ENCODE measurements around the gene GRIK4.
"Not testable (repeated sequence)": the region's sequence is repeated elsewhere in the genome, so short reads cannot be mapped to it uniquely, and the experiment has no call there.

GRIK4 gene

DNA sequence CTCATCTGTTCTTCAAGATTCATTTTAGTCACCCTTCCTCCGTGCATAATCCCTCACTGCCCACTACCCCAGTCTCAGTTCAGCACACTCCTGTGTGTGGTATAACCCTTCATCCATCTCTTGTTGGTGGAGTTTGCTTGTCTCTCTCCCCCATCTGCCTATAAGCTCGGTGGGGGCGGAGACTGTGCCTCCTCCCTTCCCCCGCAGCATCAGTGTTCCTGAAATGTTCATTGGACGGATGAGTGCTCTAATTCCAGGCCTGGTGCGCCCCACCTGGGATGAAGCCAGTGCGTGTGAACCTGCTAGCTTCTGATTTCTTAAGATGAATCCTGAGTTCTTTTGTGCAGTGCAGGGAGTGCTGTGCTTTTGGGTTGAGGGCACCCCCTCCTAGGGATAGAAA is 100.0 kb downstream of the GRIK4 start:
- DNase-seq: no peak

DNA sequence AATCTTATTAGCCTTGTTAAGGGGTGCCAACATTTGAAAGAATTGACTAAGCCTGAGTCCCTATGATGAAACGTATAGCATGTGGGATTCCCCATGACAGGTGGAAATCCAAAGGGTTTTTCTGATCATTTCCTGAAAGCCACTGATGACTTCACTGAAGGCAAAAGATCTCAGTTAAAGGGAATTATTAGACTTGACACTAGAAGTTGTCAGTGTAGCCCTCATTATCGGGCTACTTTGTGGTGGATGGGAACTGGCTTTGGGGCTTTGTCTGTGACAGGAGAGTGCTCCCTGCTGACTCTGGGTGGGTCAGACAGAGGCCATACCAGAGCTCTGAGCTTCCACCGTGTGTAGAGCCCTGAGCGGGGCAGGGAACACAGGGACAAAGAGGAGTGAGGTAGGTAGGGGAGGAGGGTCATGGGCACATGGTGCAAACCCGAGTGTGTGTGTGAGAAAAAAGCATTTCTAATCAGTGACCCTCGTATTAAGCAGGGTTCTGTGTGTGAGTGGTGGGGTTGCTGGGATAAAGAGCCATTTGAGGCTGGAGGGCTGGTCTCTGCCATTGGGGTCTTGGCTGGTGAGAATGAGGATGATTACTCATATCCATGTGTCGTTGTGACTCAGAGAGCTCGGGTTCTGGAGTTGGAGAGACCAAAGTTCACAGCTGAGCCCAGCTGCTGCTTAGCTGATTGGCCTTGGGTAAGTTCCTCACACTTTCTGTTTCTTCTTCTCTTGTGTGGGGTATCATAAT is 101.1 kb downstream of the GRIK4 start:
- peak; percentile 88 for DNase-seq

DNA sequence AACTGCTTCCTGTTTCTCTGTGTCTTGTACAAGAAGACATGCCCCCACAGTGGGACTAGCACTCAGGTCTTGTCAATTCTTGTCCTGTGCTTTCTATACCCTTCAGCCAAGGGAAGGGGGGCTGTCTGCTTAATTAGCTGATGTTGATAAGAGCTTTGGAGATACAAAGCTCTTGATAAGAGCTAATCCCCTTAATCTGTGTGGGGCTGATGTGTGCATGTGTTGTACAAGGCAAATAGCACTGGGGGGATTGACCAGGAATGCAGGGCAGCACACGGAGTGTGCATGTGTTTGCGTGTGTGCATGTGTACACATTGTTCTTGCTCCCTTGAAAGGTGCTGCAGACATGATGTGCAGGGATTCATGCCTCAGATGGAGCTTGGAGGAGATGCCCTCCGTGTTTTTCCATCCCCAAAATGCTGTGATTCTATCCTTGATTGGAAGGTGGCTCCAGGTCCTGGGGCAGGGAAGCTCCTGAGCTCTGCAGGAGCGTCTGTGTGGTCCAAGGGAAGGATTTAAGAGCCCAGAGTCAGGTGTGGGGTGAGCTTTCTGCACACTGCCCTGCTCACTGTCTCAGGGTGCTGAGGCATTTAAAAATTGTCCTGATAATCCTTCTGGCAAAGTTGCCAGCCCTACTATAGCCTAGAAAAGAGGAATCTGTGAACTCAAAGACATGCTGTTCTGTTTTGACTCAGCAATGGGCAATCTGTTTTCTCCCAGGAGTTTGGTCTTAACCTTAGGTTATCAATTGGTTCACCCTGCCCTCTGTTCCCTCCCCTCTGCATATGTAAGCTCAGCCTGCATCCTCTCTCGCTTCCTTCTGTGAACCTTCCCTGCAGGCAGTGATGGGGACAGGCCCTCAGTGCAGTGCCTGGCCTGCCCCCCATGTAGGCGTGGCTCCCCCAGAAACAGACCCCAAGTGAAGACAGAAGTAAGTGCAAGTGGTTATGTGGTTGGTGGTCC is 102.0 kb downstream of the GRIK4 start:
- no peak for DNase-seq

DNA sequence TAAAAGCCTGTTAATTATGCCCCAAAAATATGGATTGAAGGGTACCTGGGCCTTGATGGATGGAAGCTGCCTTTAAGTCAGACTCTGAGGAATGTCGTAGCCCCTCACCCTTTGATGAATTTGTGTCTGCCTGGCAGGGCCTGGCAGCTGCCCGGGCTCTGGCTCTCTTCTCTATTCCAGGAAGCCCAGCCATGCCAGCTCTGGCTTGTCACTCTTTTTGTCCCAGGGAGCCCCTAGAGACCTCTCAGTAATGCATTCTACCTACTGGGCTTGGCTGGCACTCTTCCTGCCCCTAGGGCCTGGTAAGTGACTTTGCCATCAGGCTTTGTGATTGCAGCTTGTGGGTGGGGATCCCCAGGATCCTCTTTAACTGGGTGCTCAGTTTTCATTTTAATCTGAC is 103.8 kb downstream of the GRIK4 start:
- DNase-seq: no peak

DNA sequence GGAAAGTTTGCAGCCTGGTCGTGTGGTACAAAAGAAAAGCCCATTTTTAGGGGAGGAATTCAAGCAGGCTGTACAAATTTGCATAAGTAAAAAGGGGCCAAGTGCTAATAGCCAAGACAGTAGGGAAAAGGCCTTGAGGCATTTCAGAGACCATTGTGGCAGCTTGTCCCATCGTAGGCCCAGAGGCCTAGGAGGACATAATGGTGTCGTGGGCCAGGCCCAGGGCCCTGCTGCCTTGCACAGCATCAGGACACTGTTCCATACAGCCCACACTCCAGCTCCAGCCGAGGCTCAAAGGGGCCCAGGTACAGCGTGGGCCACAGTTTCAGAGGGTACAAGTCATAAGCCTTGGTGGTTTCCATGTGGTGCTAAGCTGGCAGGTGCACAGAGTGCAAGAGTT is 106.9 kb downstream of the GRIK4 start:
- no peak for DNase-seq

DNA sequence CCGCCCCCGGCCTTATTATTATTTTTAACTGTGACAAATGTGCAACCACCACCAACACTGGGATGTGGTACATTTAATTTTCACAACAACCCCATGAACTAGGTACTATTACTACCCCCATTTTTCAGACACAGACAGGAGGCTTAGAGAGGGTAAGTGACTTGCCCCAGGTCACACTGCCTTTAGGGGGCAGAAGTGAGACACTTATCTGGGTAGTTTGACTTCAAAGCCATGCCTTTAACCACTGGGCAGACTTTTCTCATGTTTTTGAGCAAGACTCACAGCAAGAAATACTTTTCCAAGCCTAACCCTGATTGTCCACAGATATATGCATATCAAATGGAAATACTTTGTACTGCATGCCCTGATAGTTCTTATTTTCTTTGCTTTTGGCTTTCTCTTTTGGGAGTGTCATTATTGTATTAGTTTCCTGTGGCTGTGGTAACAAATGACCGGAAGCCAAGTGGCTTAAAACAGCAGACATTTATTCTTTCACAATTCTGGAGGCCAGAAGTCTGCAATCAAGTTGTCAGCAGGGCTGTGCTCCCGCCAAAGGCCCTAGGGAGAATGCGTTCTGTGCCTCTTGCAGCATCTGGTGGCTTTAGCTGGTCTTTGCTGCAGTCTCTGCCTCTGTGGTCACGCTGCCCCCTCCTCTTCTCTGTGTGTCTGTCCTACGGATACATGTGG is 110.8 kb downstream of the GRIK4 start:
- DNase-seq: no peak

DNA sequence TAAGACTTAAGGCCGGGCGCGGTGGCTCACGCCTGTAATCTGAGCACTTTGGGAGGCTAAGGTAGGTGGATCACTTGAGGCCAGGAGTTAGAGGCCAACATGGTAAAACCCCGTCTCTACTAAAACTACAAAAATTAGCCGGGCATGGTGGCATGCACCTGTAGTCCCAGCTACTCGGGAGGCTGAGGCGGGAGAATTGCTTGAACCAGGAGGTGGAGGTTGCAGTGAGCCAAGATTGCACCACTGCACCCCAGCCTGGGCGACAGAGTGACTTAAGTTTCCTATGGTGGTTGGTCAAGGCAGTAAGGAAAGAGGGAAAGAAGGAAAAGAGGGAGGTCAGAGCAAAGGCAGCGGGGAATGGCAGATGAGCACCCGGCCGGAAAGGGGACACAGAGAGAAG is 113.4 kb downstream of the GRIK4 start:
- not testable (repeated sequence) for DNase-seq

DNA sequence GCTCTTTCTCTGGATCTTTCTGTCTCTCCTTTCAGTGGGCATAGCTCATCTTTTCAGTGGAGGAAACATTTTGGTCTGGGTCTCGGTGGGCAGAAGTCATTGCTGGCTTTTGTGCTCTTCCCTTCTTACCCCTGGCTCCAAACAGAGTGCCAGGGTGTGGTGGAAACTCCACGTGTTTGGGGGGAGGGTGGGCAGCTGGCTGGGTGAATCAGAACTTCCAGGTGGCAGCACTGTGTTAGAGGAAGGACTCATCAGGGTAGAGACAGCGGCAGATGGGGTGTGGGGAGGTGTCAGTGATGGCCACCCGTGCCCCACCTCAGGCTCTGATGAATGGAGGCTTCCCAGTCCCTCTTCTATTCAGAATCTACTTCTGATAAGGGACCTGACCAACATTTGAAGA is 114.0 kb downstream of the GRIK4 start:
- DNase-seq: no peak

DNA sequence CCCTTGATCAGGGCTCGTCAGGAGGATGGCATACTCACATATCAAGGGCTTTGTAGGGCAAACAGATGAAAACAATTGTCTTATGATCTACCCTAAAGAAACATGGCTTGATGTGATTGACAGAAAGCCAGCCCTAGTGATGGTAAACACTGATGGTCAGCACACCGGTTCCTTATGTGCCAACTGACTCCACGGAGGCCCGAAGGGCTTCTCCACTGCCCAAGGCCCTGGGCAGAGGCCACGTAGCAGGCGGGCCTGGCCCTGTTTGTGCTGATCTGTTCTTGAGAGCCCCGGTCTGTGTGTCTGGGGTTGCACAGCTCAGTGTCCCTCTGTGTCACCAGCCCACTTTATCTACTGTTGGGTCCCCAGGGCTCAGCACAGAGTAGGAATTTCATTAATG is 115.2 kb downstream of the GRIK4 start:
- no peak for DNase-seq

DNA sequence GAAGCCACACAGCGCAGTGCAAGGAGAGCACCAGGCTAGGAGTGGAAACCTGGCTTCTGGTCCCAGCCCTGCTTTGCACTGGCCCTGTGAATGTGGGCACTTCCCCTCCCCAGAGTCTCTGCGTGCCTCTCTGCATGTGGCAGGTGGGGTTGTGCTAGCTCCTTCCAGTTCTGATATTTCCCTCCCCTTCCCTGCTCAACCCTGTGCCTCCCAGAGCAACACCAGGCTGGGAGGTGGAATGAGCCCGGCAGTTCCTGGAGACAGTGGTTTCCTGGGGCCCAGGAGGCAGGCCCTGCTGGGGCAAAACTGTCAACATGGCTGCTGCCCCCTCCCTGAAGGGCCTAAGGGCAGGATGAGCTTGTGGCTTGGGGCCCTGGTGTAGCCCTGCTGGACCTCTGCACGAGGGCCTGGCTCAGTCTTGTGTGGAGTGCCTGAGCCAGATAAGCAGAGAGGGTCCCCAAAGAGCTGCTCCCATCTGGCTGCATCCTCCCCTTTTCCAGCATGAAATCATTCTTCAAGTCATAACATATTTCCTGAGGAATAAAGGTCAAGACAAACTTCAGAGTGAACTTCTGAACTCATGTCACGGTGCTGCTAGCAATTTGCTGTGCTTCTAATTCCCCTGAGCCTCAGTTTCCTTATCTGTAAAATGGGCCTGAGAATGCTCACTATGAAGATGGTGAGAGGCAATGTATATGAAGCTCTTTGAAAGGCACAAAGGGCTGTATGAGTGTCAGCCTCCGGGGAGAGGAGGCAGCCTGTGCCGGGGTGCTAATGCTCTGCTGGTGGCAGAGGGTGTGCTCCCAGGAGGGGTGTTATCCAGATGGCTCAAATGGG is 116.0 kb downstream of the GRIK4 start:
- no peak for DNase-seq

DNA sequence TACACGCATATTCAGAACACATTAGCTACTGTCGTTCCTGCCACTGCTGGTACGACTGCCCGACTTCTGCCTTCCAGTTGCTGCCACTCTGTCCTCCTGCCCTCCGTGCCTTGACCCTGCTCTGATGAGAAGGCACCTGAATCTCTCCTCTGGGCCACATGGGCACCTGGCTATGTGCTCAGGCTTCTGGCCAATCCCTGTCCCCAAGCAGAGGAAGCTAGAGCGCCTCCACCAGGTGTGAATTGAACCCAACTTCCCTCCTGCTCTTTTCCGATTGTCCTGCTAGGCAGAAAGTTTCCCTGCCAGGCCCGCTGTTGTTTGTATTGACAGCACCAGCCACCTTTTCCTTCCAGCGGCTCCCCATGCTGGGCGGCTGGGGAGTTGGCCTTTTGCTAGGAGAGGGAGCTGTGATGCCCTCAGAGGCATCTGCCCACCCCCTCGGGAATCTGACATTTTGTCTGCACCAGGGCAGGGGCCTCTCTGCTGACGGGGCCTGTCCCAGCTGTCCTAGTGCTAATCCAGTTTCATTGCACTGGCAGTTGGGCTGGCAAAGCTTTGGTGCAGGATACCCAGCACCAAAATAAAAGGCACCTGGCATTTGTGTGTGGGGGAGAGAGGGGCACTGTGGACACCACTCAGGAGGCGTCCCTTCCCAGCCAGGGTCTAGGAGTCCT is 118.0 kb downstream of the GRIK4 start:
- no peak for DNase-seq

DNA sequence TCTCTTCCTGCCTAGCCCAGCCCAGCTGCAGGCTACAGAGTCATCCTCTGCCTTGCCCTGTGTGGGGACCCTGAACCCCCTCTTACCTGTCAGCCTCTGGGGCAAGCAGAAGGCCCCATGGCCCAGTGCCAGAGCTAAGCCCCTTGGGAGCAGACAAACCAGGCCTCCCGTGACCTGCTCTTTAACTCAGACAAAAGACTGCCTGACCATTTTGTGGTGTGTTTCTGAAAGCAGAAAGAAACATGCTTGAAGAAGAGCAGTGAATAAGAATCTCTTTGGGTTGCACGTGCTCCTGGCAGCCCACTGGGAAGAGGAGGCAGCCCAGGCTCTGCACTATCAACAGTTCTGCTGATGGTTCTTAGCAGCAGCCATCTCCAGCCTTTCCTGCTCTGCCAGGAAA is 118.6 kb downstream of the GRIK4 start:
- no peak for DNase-seq

DNA sequence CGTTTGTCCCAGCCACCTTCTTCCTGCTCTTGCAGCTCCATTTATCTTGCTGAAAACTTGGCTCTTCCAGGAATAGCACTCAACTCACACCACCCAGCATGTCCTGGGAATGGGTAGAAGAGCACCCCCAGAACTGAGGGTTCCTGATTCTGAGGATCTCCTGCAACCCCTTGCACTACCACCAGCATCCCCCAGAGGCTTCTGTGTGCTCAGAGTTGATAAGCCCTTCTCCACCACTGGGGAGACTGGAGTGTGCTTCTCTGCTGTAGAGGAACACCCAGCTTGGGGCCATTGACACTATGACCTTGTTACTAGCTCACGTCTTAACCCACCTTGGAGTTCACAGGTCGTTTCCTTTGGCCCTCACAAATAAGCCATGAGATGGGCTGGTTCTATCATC is 121.0 kb downstream of the GRIK4 start:
- DNase-seq: peak; percentile 16

DNA sequence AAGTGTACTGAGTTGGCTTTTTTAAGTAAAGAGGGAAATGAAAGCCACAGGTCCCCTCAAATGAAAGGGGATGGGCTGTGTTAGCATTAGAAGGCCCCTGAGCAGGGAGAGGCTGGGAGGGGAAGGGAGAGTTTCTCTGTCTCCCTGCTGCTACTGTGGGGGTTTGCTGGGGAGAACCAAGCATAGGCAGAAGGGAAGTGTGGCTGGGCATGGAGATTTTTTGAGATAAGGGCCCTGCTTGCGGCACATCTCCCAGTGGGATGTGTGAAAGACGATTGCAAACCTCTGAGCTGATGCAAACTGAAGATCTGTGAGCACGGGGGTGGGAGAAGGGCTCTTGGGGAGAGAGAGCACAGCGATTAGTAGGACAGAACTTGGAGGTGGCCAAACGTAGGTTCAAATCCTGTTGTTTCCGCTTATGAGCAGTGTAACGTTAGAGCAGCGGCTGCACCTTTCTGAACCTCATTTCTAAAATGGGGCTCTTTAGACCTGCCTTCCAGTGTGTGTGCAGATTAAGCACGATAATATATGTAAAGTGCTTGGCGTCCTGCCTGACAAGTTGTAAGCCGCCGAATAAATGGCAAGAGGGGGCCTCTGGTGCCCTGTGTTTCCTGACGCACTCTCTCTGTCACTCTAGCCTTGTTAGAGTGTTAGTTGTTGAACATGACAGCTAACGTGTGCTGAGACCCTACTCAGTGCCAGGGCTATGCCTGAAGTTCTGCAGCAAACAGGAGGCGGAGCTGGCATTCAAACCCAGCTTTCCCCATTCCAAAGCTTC is 122.3 kb downstream of the GRIK4 start:
- DNase-seq: no peak

DNA sequence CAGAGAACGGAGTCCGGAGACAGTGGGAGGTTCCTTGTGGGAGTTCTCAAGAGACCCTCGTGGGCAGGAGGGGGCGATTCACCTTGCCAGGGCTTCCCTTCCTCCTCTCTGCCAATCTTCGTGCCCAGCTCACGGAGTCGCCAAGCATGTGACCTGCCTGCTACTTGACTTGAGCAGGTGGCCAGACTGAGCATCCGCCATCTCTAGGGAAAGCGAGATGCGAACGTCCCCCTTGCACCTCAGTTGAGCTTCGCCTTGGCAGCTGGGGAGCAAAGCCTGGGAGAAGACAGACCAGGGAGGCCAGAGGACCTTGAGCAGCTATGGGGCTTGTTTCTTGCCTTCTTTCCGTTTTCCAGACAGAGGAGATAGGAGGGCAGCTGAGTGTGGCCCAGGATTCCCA is 123.2 kb downstream of the GRIK4 start:
- no peak for DNase-seq

DNA sequence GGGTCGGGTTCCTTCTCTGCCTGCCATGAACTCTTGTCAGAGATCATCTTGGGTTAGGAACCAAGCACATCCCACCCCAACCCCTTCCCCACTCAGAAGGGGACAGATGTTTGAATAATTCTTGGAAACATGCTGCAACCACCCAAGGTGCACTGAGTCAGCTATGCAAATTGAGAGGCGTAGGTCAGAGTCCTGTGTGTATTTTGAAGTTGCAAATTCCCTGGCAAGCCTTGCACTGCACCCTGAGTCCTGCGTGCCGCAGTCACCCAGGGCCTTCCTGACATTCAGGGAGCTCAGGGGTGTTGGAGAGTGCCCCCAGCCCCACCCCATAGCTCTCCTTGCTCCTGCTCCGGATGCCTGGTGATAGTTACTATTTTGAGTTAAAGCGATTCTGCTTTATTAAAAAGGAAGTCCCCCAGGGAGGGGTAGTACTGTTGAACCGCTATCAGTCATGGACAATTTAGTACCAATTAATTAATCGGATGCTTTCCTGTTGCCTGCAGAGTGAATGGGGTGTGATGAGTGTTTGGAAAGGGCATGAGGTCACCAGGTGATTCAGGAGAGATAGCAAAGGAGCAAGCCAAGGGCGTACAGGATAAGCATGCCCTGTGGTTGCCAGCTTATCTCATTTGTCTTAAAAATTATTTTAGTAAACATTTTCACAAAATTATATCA is 123.7 kb downstream of the GRIK4 start:
- no peak for DNase-seq

DNA sequence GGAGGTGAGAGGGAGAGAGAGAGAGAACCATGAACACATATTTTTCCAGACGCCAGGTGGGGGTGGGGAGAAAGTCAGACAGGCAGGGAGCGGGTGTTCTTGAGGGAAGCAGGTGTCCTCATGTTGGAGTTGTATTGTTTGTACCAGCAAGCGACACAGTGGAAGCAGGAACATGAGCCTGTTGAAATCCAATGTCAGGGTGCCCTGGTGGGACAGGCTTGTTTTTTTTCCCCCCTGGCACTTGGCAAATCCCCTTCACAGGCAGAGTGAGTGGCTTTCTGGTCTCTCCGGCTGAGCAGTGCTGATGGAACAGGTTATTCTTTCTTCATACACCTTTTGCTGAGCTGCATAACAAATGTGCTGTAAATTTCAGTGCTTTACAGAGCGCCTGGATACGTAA is 125.6 kb downstream of the GRIK4 start:
- DNase-seq: no peak

DNA sequence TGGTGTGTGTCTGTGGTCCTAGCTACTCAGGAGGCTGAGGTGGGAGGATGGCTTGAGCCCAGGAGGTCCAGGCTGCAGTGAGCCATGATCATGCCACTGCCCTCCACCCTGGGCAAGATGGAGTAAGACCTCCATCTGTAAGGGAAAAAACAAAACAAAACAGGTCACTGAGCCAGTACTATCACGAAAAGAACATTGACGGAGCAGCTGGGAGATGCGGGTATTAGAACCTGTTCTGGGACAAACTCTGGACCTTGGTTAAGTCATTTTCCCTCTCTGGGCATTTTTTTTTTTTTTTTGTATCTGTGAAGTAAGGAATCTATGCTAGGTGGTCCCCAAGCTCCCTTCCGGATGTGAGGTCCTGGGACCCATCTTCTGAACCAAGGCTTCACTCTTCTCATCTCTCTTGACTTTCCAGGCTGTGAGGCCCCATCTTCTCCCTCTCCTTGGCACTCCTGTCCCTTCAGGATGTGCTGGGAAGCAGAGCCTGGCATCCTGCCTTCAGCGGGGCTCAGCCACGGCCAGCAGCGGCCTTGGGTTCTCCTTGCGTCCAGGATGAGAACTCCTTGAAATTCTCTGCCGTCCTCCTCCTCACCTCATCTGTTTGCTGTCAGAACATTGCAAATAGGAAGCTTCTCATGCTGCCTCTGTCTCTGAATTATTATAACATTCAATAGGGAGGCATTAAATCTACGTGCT is 130.8 kb downstream of the GRIK4 start:
- DNase-seq: no peak

DNA sequence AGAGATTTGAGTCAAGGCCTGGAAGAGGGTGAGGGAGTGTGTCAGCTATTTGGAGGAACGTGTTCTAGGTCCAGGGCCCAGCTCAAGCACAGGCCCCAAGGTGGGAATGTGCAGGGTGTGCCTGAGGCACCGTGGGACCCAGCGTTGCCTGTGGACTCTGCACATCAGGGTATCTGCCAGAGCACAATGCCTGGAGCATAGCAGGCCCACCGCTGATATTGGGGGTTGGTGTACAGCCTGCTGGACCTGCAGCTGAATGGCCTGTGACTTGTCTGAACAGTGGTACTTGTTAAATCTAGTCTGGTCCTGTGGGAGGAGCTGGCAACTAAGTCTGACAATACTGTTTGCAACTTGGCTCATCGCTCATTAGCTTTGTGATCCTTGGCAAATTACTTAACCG is 131.7 kb downstream of the GRIK4 start:
- no peak for DNase-seq

DNA sequence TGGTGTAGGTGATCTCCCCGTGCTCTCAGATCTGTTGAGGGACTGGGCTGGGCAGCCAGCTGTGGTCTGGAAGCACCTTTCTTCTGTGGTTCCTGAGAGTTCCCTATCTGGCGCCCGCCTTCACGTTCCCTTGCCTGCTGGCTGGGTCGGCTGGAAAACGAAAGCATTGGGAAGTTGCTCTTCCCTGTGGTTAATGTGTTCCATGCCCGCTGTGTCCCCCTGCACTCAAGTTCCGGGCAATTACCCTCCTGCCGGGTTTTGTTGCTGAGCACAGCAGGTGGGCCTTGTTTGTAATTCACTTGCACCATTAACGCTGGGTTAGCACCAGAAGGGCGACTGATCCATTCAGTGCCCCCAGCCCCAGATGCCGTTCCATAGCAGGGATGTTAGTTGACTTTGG is 134.1 kb downstream of the GRIK4 start:
- DNase-seq: no peak

Measured in HCEC 1CT (cell line).